Measurements from ENCODE around the gene NRXN3. TPM values are rescaled to one million over a fixed set of nuclear protein-coding genes. Genes with fewer than 3 reads are reported as not detected.
A peak's percentile ranks its signal among the peaks of the same experiment; 100 is the strongest.

Gene NRXN3
- polyA plus RNA-seq, 1 experiment, result 1.1 TPM

- POLR2A ChIA-PET, result no interaction called here
- Histone ChIP-seq H3K4me3 (ENCODE audit: low read depth, low read length) (no peak overlapping the region), H3K27me3 (ENCODE audit: control insufficient read depth, insufficient read depth, low read length) (no peaks in the 10 kb centered on the region), H3K9me3 (ENCODE audit: control insufficient read depth, insufficient read depth, low read length) (no peaks in the 10 kb centered on the region), H3K27ac (ENCODE audit: low read depth, low read length) (no peak overlapping the region)
- no peak for DNase-seq (ENCODE audit: low read depth, low spot score)
- no peak for TF ChIP-seq CTCF (IDR thresholded peaks at IDR 0.05; ENCODE audit: low read depth, low read length)
- CTCF ChIA-PET, result no interaction called here
Measured at GRCh38 chr14:79351011-79351410, 1180.8 kb downstream of the NRXN3 start.

GRCh38 chr14:79352076-79352630 is 1182.0 kb downstream of the NRXN3 start:
- no peaks in the 10 kb centered on the region for H3K9me3 ChIP-seq (ENCODE audit: control insufficient read depth, insufficient read depth, low read length)
- no peak for DNase-seq (ENCODE audit: low read depth, low spot score)

GRCh38 chr14:79354336-79354735 is 1184.2 kb downstream of the NRXN3 start:
- CTCF ChIA-PET, result no interaction called here
- Histone ChIP-seq H3K4me3 (ENCODE audit: low read depth, low read length) (no peak overlapping the region), H3K27ac (ENCODE audit: low read depth, low read length) (no peak overlapping the region), H3K27me3 (ENCODE audit: control insufficient read depth, insufficient read depth, low read length) (no peaks in the 10 kb centered on the region), H3K9me3 (ENCODE audit: control insufficient read depth, insufficient read depth, low read length) (no peaks in the 10 kb centered on the region)
- POLR2A ChIA-PET, result no interaction called here
- TF ChIP-seq CTCF (IDR thresholded peaks at IDR 0.05; ENCODE audit: low read depth, low read length), result no peak
- DNase-seq (ENCODE audit: low read depth, low spot score), result no peak

More at GRCh38 chr14:79352076-79352630, 1182.0 kb downstream of the NRXN3 start:
- POLR2A ChIA-PET, result interaction anchor here (0.6 to 1.2 kb wide), 4 partner anchors 18 to 242 kb away, joined by 3 to 5 read pairs (median 5); no protein-coding TSS in a partner anchor
- TF ChIP-seq CTCF (IDR thresholded peaks at IDR 0.05; ENCODE audit: low read depth, low read length), result no peak
- CTCF ChIA-PET, result interaction anchor here (1.2 kb wide), 1 partner anchor 392 kb away, joined by 3 read pairs; no protein-coding TSS in a partner anchor
- no peaks in the 10 kb centered on the region for H3K27me3 ChIP-seq (ENCODE audit: control insufficient read depth, insufficient read depth, low read length)
- H3K27ac ChIP-seq (ENCODE audit: low read depth, low read length), result no peak overlapping the region
- no peak overlapping the region for H3K4me3 ChIP-seq (ENCODE audit: low read depth, low read length)

GRCh38 chr14:79356040-79356439 is 1185.9 kb downstream of the NRXN3 start:
- Histone ChIP-seq H3K9me3 (ENCODE audit: control insufficient read depth, insufficient read depth, low read length) (no peaks in the 10 kb centered on the region), H3K27me3 (ENCODE audit: control insufficient read depth, insufficient read depth, low read length) (no peaks in the 10 kb centered on the region), H3K27ac (ENCODE audit: low read depth, low read length) (no peak overlapping the region), H3K4me3 (ENCODE audit: low read depth, low read length) (no peak overlapping the region)
- no peak for DNase-seq (ENCODE audit: low read depth, low spot score)
- TF ChIP-seq CTCF (IDR thresholded peaks at IDR 0.05; ENCODE audit: low read depth, low read length), result peak; percentile 29
- ChIA-PET CTCF (no interaction called here), POLR2A (no interaction called here)

- ChIA-PET CTCF (interaction anchor here (1.4 kb wide), 1 partner anchor 424 kb away, joined by 4 read pairs; no protein-coding TSS in a partner anchor), POLR2A (no interaction called here)
- no peaks in the 10 kb centered on the region for H3K27me3 ChIP-seq (ENCODE audit: control insufficient read depth, insufficient read depth, low read length)
- no peak overlapping the region for H3K4me3 ChIP-seq (ENCODE audit: low read depth, low read length)
- no peak overlapping the region for H3K27ac ChIP-seq (ENCODE audit: low read depth, low read length)
- TF ChIP-seq CTCF (IDR thresholded peaks at IDR 0.05; ENCODE audit: low read depth, low read length), result no peak
- no peaks in the 10 kb centered on the region for H3K9me3 ChIP-seq (ENCODE audit: control insufficient read depth, insufficient read depth, low read length)
- DNase-seq (ENCODE audit: low read depth, low spot score), result no peak
Measured at GRCh38 chr14:79357307-79357706, 1187.1 kb downstream of the NRXN3 start.

Measured in AG04450 (cell line).